Stimulated activated CD8-positive, alpha-beta memory T cell treated with anti-CD3 and anti-CD28 coated beads, Interleukin-15, amount 100 ng/mL, for 24 hours (primary cell): ENCODE measurements around the gene ANAPC7.
"Not testable (repeated sequence)": the region's sequence is repeated elsewhere in the genome, so short reads cannot be mapped to it uniquely, and the experiment has no call there.

Experiments used
- DNase-seq: peaks from one replicate; pipeline ENCODE4 v3.0.0-alpha.2; 2020; ENCODE audit warnings: low read depth

ANAPC7 gene

GRCh38 chr12:110403146-110403975 is at the start of gene ANAPC7:
Gene ANAPC7, minus strand, starts transcription at chr12:110403708. Its CDS starts 81 bp downstream, at chr12:110403627.
- DNase-seq, result peak; percentile 65

GRCh38 chr12:110451263-110451662 is 47.8 kb upstream of the ANAPC7 start:
- no peak for DNase-seq

GRCh38 chr12:110449799-110450497 is 46.4 kb upstream of the ANAPC7 start, which contains the start of gene ARPC3:
Gene ARPC3, minus strand, starts transcription at chr12:110450337. Its CDS starts 77 bp downstream, at chr12:110450260.
- DNase-seq, result peak; percentile 90

DNA sequence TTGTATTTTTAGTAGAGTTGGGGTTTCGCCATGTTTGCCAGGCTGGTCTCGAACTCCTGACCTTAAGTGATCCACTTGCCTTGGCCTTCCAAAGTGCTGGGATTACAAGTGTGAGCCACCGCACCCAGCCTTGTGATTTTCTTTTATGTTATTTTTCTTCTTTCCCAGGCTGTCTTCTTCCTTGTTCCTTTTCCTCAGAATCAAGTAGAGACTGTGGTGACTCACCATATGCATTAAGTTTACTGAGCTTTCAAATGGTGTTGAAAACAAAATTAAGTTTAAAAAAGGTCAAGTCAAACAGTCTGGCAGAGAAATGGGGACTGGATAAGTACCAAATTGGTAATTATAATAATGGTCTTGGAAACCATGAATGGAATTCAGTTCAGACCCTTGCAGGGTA is 40.9 kb upstream of the ANAPC7 start:
- no peak for DNase-seq

- DNase-seq, result no peak
Observed at GRCh38 chr12:110436231-110436630, 32.7 kb upstream of the ANAPC7 start.

GRCh38 chr12:110431957-110432587 is 28.6 kb upstream of the ANAPC7 start:
- no peak for DNase-seq

DNA sequence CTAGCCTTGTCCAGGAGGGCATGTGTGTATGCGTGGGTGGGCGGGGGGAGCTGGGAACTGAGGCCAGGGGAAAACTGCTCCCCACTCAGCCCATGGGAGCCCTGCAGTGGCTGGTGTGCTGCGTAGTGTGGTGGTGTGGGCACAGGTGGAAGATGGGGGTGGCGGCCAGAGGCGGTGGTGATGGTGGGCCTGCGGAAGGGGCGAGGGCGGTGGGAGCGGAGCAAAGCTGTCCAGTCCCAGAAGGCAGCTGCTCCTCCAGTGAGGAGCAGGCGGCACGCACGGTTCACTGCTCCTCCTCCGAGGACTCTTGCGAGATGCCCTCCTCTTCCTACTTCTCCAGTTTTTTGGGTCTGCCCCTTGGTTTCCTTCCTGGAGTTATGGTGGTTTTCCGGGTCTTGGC is 26.2 kb upstream of the ANAPC7 start:
- DNase-seq, result not testable (repeated sequence)

GRCh38 chr12:110426406-110426805 is 22.9 kb upstream of the ANAPC7 start:
- no peak for DNase-seq

- no peak for DNase-seq
Observed at GRCh38 chr12:110424237-110424636, 20.7 kb upstream of the ANAPC7 start.

DNA sequence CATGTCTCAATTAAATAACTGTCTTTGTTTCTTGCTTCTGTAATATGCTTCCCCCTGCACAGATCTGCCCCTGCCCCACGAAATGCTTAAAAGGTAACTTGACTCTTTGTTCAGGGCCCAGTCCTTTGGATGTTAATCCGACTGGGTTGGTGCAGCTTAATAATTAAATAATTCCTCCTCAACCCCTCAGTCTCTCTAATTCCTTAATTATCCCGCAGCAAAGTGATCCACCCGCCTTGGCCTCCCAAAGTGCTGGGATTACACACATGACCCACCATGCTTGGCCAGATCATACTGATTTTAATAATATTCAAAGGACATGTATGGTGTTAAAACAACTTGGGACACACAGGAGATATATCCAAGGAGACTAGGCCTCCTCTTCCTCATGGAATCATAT is 18.2 kb upstream of the ANAPC7 start:
- DNase-seq, result no peak

- no peak for DNase-seq
Observed at GRCh38 chr12:110421159-110421661, 17.7 kb upstream of the ANAPC7 start.

DNA sequence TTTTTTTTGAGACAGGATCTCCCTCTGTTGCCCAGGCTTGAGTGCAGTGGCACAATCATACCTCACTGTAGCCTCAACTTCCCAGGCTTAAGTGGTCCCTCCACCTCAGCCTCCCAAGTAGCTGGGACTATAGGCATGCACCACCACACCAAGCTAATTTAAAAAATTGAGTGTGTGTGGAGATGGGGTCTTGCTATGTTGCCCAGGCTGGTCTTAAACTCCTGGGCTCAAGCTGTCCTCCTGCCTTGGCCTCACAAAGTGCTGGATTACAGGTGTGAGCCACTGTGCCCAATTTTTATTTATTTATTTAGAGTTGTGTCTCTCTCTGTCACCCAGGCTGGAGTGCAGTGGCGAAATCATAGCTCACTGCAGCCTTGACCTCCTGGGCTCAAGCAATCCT is 17.1 kb upstream of the ANAPC7 start:
- not testable (repeated sequence) for DNase-seq

DNA sequence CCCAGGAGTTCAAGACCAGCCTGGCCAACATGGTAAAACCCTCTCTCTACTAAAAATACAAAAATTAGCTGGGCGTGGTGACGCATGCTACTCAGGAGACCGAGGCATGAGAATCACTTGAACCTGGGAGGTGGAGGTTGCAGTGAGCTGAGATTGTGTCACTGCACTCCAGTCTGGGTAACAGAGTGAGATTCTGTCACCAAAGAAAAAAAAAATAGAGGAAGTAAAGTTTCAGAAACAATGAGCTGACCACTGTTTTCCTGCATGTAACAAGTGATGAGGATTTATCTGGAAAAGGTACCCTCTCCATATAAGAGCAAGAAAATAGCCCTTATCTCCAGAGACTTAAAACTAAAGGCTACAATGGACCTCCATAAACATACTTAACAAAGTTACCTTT is 13.6 kb upstream of the ANAPC7 start:
- DNase-seq, result not testable (repeated sequence)

- DNase-seq, result not testable (repeated sequence)
Observed at GRCh38 chr12:110410086-110410485, 6.6 kb upstream of the ANAPC7 start.

DNA sequence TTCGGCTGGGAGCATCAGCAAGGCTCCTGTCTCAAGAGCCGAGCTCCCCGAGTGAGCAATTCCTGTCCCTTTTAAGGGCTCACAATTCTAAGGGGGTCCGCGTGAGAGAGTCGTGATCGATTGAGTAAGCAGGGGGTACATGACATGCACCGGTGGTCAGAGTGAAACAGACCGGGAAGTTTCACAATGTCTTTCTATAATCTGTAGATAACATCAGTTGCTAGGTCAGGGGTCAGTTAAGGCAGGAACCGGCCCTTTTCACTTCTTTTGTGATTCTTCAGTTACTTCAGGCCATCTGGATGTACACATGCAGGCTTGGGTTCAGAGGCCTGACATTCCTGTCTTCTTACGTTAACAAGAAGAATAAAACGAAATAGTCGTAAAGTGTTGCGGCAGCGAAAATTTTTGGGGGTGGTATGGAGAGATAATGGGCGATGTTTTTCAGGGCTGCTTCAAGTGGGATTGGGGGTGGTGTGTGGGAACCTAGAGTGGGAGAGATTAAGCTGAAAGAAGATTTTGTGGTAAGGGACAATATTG is 1.7 kb upstream of the ANAPC7 start:
- DNase-seq, result not testable (repeated sequence)

GRCh38 chr12:110403976-110404682 is 621 bp upstream of the ANAPC7 start:
- peak; percentile 54 for DNase-seq

DNA sequence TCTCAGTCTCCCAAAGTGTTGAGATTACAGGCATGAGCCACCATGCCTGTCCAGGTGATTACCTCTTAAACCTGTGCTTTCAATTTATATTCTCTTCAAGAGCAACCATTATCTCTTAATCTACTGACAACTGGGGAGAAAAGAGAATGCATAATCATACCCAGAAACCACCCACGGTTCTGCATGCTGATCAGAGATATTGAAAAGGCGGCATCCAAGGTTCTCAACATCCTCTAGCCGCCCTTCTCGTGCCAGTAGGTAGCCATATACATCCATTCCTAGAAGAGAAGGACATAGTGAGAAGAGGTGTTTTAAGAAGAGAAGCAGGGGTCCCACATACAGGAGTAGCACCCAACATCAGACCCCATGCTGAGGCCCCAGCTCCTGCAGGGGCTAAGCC is 20.8 kb downstream of the ANAPC7 start:
- DNase-seq, result no peak

DNA sequence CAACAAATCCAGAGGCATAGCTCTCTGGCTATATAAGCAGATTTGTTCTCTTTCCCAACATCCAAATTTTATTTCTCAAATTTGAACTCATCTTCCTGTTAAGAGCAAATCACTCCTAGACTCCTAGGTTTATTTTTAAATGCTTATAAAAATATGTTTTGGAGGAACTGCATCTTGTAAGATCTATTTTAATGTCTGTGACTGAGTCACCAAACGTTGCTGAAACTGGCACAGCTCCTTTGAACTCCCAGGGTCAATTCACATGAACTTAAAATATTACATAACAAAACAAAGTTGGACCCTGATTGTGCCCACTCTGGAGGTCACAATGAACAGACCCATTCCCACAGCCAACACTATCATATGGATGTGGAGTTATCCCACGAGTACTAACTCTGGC is 23.9 kb downstream of the ANAPC7 start:
- DNase-seq, result no peak

- DNase-seq, result no peak
Observed at GRCh38 chr12:110379197-110379596, 24.3 kb downstream of the ANAPC7 start.

DNA sequence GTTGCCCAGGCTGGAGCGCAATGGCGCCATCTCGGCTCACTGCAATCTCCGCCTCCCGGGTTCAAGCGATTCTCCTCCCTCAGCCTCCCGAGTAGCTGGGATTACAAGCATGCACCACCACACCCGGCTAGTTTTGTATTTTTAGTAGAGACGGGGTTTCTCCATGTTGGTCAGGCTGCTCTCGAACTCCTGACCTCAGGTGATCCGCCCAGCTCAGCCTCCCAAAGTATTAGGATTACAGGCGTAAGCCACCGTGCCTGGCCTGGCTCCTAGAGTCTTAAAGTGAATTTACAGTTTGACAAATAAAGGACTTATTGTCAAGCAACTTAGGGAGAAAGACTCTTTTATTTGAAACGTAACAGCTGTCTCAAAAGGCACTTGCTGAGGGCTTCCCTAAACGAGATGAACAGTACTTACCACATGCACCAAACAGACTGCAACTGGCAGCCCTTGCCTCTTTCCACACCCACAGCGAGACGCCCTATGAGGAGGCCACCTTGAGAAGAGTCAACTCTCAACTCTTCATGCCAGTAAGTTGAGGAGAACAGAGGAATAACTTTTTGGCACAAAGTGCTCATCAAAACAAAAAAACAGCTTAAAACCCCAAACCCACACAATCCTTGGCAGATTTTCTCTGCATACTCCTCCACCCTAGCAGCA is 25.2 kb downstream of the ANAPC7 start:
- not testable (repeated sequence) for DNase-seq
